ENCODE results near the gene PCDHGA6.
A peak's percentile ranks its signal among the peaks of the same experiment; 100 is the strongest.
"Not testable (repeated sequence)": the region's sequence is repeated elsewhere in the genome, so short reads cannot be mapped to it uniquely, and the experiment has no call there.

PCDHGA6 gene

DNA sequence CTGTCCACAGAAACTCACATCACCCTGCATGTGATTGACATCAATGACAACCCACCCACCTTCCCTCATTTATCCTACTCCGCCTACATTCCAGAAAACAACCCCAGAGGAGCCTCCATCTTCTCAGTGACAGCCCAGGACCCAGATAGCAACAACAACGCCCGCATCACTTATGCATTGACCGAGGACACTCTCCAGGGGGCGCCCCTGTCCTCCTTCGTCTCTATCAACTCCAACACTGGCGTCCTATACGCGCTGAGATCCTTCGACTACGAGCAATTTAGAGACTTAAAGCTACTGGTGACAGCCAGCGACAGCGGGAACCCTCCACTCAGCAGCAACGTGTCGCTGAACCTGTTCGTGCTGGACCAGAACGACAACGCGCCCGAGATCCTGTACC lies 28.4 kb upstream of the PCDHGA6 start:
- Histone ChIP-seq H3K36me3 (ENCODE audit: control insufficient read depth, insufficient read depth, low read length) (no peaks in the 10 kb centered on the region), H3K4me1 (ENCODE audit: control insufficient read depth, insufficient read depth, low read length) (no peaks in the 10 kb centered on the region), H3K4me3 (ENCODE audit: low read depth, low read length) (no peak overlapping the region), H3K9ac (ENCODE audit: low read depth, low read length) (no peak overlapping the region), H3K27me3 (ENCODE audit: control insufficient read depth, insufficient read depth, low read length) (no peaks in the 10 kb centered on the region), H3K9me3 (ENCODE audit: control insufficient read depth, insufficient read depth, low read length) (peaks cover 8% of the 10 kb centered on the region)

DNA sequence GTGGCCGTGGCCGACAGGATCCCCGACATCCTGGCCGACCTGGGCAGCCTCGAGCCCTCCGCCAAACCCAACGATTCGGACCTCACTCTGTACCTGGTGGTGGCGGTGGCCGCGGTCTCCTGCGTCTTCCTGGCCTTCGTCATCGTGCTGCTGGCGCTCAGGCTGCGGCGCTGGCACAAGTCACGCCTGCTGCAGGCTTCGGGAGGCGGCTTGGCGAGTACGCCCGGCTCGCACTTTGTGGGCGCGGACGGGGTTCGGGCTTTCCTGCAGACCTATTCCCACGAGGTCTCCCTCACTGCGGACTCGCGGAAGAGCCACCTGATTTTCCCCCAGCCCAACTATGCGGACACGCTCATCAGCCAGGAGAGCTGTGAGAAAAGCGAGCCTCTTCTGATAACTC lies 27.7 kb upstream of the PCDHGA6 start:
- not testable (repeated sequence) for H3K27me3 ChIP-seq (ENCODE audit: control insufficient read depth, insufficient read depth, low read length); H3K9ac ChIP-seq (ENCODE audit: low read depth, low read length); H3K9me3 ChIP-seq (ENCODE audit: control insufficient read depth, insufficient read depth, low read length); H3K4me1 ChIP-seq (ENCODE audit: control insufficient read depth, insufficient read depth, low read length); H3K4me3 ChIP-seq (ENCODE audit: low read depth, low read length); H3K36me3 ChIP-seq (ENCODE audit: control insufficient read depth, insufficient read depth, low read length)

DNA sequence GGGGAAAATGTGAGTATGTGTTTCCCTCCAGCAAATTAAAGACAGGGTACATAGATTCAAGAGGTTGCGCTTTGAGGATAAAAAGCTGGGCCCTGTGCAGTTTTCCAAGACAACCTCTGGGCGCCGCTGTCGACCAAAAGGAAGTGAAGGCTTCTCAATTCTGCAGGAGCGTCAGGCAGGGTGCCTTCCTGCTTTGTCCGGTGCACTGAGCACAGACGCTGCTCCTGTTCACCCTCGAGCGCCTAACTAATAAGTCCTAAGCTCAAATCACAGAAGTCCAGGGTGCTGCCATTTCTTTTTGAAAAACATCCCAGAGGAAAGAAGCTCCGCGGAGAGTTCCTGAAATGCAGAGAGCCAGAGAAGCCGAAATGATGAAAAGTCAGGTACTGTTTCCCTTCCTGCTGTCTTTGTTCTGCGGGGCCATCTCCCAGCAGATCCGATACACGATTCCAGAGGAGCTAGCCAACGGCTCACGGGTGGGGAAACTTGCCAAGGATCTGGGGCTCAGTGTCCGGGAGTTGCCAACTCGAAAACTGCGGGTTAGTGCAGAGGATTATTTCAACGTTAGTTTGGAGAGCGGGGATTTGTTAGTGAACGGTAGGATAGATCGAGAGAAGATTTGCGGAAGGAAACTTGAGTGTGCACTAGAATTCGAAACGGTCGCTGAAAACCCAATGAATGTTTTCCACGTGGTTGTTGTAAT lies 23.6 kb upstream of the PCDHGA6 start, which contains the start of gene PCDHGB1:
PCDHGB1 (plus strand) TSS at position 183 of the 703 bp plus-strand sequence; CDS start at position 345, 162 bp downstream.
- Histone ChIP-seq H3K9ac (ENCODE audit: low read depth, low read length) (peak within 1 kb of the TSS; percentile 37), H3K36me3 (ENCODE audit: control insufficient read depth, insufficient read depth, low read length) (no peaks in the 10 kb centered on the region), H3K27me3 (ENCODE audit: control insufficient read depth, insufficient read depth, low read length) (no peaks in the 10 kb centered on the region), H3K4me3 (ENCODE audit: low read depth, low read length) (peak within 1 kb of the TSS; percentile 41), H3K4me1 (ENCODE audit: control insufficient read depth, insufficient read depth, low read length) (no peaks in the 10 kb centered on the region), H3K9me3 (ENCODE audit: control insufficient read depth, insufficient read depth, low read length) (peaks cover under 1% of the 10 kb centered on the region)

DNA sequence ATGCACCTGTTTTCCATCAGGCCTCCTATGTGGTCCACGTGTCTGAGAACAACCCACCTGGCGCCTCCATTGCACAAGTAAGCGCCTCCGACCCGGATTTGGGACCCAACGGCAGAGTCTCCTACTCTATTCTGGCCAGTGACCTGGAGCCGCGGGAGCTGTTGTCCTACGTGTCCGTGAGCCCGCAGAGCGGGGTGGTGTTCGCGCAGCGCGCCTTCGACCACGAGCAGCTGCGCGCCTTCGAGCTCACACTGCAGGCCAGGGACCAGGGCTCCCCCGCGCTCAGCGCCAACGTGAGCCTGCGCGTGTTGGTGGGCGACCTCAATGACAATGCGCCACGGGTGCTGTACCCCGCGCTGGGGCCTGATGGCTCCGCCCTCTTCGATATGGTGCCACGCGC lies 22.1 kb upstream of the PCDHGA6 start:
- Histone ChIP-seq H3K27me3 (ENCODE audit: control insufficient read depth, insufficient read depth, low read length) (no peaks in the 10 kb centered on the region), H3K4me1 (ENCODE audit: control insufficient read depth, insufficient read depth, low read length) (no peaks in the 10 kb centered on the region), H3K36me3 (ENCODE audit: control insufficient read depth, insufficient read depth, low read length) (no peaks in the 10 kb centered on the region), H3K9me3 (ENCODE audit: control insufficient read depth, insufficient read depth, low read length) (peaks cover 3% of the 10 kb centered on the region), H3K4me3 (ENCODE audit: low read depth, low read length) (no peak overlapping the region), H3K9ac (ENCODE audit: low read depth, low read length) (no peak overlapping the region)

DNA sequence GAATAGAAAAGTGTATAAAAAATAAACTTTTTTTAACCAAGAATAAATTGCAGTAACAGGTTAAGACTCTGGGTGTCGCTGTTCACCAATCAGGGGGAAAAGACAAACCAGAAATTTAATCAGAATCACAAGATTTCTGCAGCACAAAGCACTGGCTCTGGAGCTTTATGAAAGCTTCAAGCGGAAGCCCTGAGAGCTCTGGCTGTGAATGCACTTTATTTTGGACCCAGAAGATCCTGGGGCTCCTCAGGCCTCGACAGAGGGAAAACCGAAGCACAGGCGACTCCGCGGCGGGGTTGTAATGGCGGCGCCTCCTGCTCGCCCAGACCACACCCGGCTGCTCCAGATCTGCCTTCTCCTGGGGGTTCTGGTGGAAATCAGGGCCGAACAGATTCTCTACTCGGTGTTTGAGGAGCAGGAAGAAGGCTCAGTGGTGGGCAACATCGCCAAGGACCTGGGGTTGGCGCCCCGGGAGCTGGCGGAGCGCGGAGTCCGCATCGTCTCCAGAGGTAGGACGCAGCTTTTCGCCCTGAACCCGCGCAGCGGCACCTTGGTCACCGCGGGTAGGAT lies 18.7 kb upstream of the PCDHGA6 start, which contains the start of gene PCDHGA4:
PCDHGA4 (plus strand) TSS at position 122 of the 570 bp plus-strand sequence; CDS start at position 209, 87 bp downstream.
- H3K9me3 ChIP-seq (ENCODE audit: control insufficient read depth, insufficient read depth, low read length): peaks cover 3% of the 10 kb centered on the region

DNA sequence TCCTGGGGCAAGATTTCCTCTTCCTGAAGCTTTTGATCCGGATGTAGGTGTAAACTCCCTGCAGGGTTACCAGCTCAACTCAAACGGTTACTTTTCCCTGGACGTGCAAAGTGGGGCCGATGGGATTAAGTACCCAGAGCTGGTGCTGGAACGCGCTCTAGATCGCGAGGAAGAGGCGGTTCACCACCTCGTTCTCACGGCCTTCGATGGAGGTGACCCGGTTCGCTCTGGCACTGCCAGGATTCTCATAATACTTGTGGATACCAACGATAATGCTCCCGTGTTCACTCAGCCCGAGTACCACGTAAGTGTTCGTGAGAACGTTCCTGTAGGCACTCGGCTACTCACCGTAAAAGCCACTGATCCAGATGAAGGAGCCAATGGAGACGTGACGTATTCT lies 18.1 kb upstream of the PCDHGA6 start:
- peaks cover 3% of the 10 kb centered on the region for H3K9me3 ChIP-seq (ENCODE audit: control insufficient read depth, insufficient read depth, low read length)
- no peaks in the 10 kb centered on the region for H3K4me1 ChIP-seq (ENCODE audit: control insufficient read depth, insufficient read depth, low read length)
- H3K36me3 ChIP-seq (ENCODE audit: control insufficient read depth, insufficient read depth, low read length): no peaks in the 10 kb centered on the region
- no peaks in the 10 kb centered on the region for H3K27me3 ChIP-seq (ENCODE audit: control insufficient read depth, insufficient read depth, low read length)
- H3K9ac ChIP-seq (ENCODE audit: low read depth, low read length): no peak overlapping the region
- no peak overlapping the region for H3K4me3 ChIP-seq (ENCODE audit: low read depth, low read length)

More for the DNA sequence above, 18.7 kb upstream of the PCDHGA6 start, which contains the start of gene PCDHGA4:
- Histone ChIP-seq H3K27me3 (ENCODE audit: control insufficient read depth, insufficient read depth, low read length) (no peaks in the 10 kb centered on the region), H3K4me1 (ENCODE audit: control insufficient read depth, insufficient read depth, low read length) (no peaks in the 10 kb centered on the region), H3K9ac (ENCODE audit: low read depth, low read length) (no peak within 1 kb of the TSS), H3K4me3 (ENCODE audit: low read depth, low read length) (no peak within 1 kb of the TSS), H3K36me3 (ENCODE audit: control insufficient read depth, insufficient read depth, low read length) (no peaks in the 10 kb centered on the region)

DNA sequence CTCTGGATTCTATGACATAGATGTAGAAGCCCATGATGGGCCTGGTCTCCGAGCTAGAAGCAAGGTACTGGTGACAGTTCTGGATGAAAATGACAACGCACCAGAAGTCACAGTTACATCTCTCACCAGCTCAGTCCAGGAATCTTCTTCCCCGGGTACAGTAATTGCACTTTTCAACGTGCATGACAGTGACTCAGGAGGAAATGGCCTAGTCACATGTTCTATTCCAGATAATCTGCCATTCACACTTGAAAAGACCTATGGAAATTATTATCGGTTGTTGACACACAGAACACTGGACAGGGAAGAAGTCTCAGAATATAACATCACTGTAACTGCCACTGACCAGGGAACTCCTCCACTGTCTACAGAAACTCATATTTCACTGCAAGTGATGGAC lies 17.6 kb upstream of the PCDHGA6 start:
- no peaks in the 10 kb centered on the region for H3K27me3 ChIP-seq (ENCODE audit: control insufficient read depth, insufficient read depth, low read length)
- no peaks in the 10 kb centered on the region for H3K36me3 ChIP-seq (ENCODE audit: control insufficient read depth, insufficient read depth, low read length)
- no peak overlapping the region for H3K9ac ChIP-seq (ENCODE audit: low read depth, low read length)
- H3K9me3 ChIP-seq (ENCODE audit: control insufficient read depth, insufficient read depth, low read length): peaks cover 3% of the 10 kb centered on the region
- H3K4me1 ChIP-seq (ENCODE audit: control insufficient read depth, insufficient read depth, low read length): no peaks in the 10 kb centered on the region
- no peak overlapping the region for H3K4me3 ChIP-seq (ENCODE audit: low read depth, low read length)

DNA sequence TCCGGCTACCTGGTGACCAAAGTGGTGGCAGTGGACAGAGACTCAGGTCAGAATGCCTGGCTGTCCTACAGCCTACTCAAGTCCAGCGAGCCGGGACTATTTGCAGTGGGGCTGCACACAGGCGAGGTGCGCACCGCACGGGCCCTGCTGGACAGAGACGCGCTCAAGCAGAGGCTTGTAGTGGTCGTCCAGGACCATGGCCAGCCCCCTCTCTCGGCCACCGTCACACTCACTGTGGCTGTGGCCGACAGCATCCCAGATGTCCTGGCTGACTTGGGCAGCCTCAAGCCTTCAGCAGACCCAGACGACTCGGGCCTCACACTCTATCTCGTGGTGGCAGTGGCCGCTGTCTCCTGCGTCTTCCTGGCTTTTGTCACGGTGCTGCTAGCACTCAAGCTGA lies 16.7 kb upstream of the PCDHGA6 start:
- Histone ChIP-seq H3K36me3 (ENCODE audit: control insufficient read depth, insufficient read depth, low read length) (no peaks in the 10 kb centered on the region), H3K9me3 (ENCODE audit: control insufficient read depth, insufficient read depth, low read length) (peaks cover 3% of the 10 kb centered on the region), H3K4me1 (ENCODE audit: control insufficient read depth, insufficient read depth, low read length) (no peaks in the 10 kb centered on the region), H3K4me3 (ENCODE audit: low read depth, low read length) (no peak overlapping the region), H3K27me3 (ENCODE audit: control insufficient read depth, insufficient read depth, low read length) (no peaks in the 10 kb centered on the region), H3K9ac (ENCODE audit: low read depth, low read length) (no peak overlapping the region)

DNA sequence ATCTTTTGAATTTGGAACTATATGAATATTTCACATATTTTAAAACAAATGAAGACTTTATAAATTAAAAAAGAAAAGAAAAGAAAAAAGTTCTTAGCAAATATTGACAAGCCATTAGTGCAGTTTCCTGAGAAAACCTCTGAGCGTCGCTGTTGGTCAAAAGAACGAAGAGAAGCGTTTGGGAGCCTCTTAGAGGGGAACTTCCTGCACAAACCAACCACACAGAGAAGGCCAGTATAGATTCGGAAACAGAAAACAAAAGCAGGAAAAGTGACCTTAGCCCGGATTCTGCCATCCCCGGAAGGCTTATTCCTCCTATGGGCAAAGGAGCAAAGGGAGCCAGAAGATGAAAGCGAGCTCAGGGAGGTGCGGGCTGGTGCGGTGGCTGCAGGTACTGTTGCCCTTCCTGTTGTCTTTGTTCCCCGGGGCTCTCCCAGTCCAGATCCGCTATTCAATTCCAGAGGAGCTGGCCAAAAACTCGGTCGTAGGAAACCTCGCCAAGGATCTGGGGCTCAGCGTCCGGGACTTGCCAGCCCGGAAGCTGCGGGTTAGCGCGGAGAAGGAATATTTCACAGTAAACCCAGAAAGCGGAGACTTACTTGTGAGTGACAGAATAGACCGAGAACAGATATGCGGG lies 13.8 kb upstream of the PCDHGA6 start, which contains the start of gene PCDHGB2:
PCDHGB2 (plus strand) TSS at position 205 of the 637 bp plus-strand sequence; CDS start at position 347, 142 bp downstream.
- H3K9ac ChIP-seq (ENCODE audit: low read depth, low read length): no peak within 1 kb of the TSS
- no peaks in the 10 kb centered on the region for H3K36me3 ChIP-seq (ENCODE audit: control insufficient read depth, insufficient read depth, low read length)
- H3K9me3 ChIP-seq (ENCODE audit: control insufficient read depth, insufficient read depth, low read length): peaks cover 7% of the 10 kb centered on the region
- H3K4me3 ChIP-seq (ENCODE audit: low read depth, low read length): peak within 1 kb of the TSS; percentile 37
- no peaks in the 10 kb centered on the region for H3K27me3 ChIP-seq (ENCODE audit: control insufficient read depth, insufficient read depth, low read length)
- no peaks in the 10 kb centered on the region for H3K4me1 ChIP-seq (ENCODE audit: control insufficient read depth, insufficient read depth, low read length)

DNA sequence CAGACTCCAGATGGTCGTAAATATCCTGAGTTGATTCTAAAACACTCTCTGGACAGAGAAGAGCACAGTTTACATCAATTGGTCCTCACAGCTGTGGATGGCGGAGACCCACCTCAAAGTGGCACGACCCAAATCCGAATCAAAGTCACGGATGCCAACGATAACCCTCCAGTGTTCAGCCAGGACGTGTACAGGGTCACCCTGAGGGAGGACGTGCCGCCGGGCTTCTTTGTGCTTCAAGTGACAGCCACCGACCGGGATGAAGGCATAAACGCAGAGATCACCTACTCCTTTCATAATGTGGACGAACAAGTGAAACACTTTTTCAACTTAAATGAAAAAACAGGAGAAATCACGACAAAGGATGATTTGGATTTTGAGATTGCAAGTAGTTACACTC lies 13.0 kb upstream of the PCDHGA6 start:
- Histone ChIP-seq H3K9me3 (ENCODE audit: control insufficient read depth, insufficient read depth, low read length) (peaks cover 8% of the 10 kb centered on the region), H3K27me3 (ENCODE audit: control insufficient read depth, insufficient read depth, low read length) (no peaks in the 10 kb centered on the region), H3K4me3 (ENCODE audit: low read depth, low read length) (no peak overlapping the region), H3K36me3 (ENCODE audit: control insufficient read depth, insufficient read depth, low read length) (no peaks in the 10 kb centered on the region), H3K4me1 (ENCODE audit: control insufficient read depth, insufficient read depth, low read length) (no peaks in the 10 kb centered on the region), H3K9ac (ENCODE audit: low read depth, low read length) (no peak overlapping the region)

DNA sequence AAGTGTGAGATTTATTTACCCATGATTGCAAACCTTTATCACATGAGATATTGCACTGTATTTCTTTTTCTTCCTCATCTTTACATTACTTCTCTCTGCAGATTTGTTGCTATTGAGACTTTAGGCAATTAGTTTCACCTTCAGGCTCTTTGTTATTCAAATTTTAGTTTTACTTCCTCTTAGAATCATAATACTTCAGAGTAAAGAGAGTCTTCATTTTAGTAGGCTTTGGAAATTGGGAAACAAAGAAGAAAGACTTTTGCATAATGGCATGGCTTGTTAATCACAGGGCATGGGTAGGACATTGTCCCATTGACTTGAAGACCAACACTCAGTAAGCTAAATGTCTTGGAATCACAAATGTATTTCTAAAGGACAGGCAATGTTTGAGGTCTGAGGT lies 11.0 kb upstream of the PCDHGA6 start:
- Histone ChIP-seq H3K36me3 (ENCODE audit: control insufficient read depth, insufficient read depth, low read length) (no peaks in the 10 kb centered on the region), H3K9me3 (ENCODE audit: control insufficient read depth, insufficient read depth, low read length) (peaks cover 10% of the 10 kb centered on the region), H3K4me1 (ENCODE audit: control insufficient read depth, insufficient read depth, low read length) (no peaks in the 10 kb centered on the region), H3K4me3 (ENCODE audit: low read depth, low read length) (no peak overlapping the region), H3K9ac (ENCODE audit: low read depth, low read length) (no peak overlapping the region), H3K27me3 (ENCODE audit: control insufficient read depth, insufficient read depth, low read length) (no peaks in the 10 kb centered on the region)
